K562 (cell line): ENCODE data around the gene ZFYVE16. TPM values are rescaled to one million over a fixed set of nuclear protein-coding genes. Genes with fewer than 3 reads are reported as not detected.

Experiments
- ATAC-seq: fragments of 200-7000 bp; cut with Tn5 transposase; 3 replicates; pipeline ENCODE4 v1.9.1; 2020; ENCODE audit warnings: moderate library complexity
- BruUV-seq: library from RNA; stranded (reverse); fragments of 400-500 nt; replicated peaks from 2 replicates; lab custom pipeline; 2021; lab: Mats Ljungman, UMichigan
- CTCF ChIA-PET: fragments of 300-600 bp; formaldehyde crosslinking; extraction: SDS; loops from one replicate; lab custom pipeline; 2021; ENCODE audit warnings: low intra/inter-chr PET ratio; lab: Yijun Ruan, JAX
- POLR2A ChIA-PET: fragments of 300-600, 350-650 bp; sonication (Branson Sonifier 250); formaldehyde crosslinking; extraction: SDS; loops from one replicate; lab custom pipeline; 2021; ENCODE audit warnings: antibody characterized with exemption, inconsistent platforms; lab: Yijun Ruan, JAX
- DNase-seq, 4 experiments: peaks; one replicate each; pipeline versions ENCODE4 v3.0.0 to v3.0.0-alpha.2; 2011 to 2018; ENCODE audit warnings: low spot score in 3 of 4, mixed read lengths in 3 of 4; ENCODE audit errors: extremely low read depth in 1 of 4
- FAIRE-seq: peaks from 2 replicates; lab custom pipeline; 2011; peaks lifted over from hg19 to GRCh38; lab: Jason Lieb, UNC
- H2AFZ ChIP-seq: 2 replicates; pipeline ENCODE4 v1.6.0; 2011; ENCODE audit warnings: low read depth, low read length, control low read depth, inconsistent platforms
- H3K27ac ChIP-seq: fragments of 200-600 bp; 3 replicates; pipeline ENCODE4 v1.8.0; 2011; ENCODE audit warnings: low read depth, mild to moderate bottlenecking, control low read depth, inconsistent platforms, low read length, moderate library complexity, mixed read lengths; ENCODE audit errors: extremely low read depth
- H3K27me3 ChIP-seq, 2 experiments: fragments of 300-600 bp in 1 of 2; 2 replicates in 1 of 2; 3 replicates in 1 of 2; pipeline versions ENCODE4 v1.6.0 to v1.8.0; 2011; ENCODE audit warnings: inconsistent platforms in 2 of 2, low read length in 2 of 2, mild to moderate bottlenecking in 1 of 2, mixed read lengths in 1 of 2, moderate library complexity in 1 of 2; ENCODE audit not compliant: control insufficient read depth in 2 of 2, insufficient read depth in 2 of 2
- H3K36me3 ChIP-seq: fragments of 300-600 bp; 3 replicates; pipeline ENCODE4 v1.8.0; 2011; ENCODE audit warnings: mild to moderate bottlenecking, low read length, inconsistent platforms; ENCODE audit not compliant: control insufficient read depth, insufficient read depth
- H3K4me1 ChIP-seq, 2 experiments: fragments of 200-600 bp in 1 of 2; replicated peaks in 1 of 2; 2 replicates in 1 of 2; 3 replicates in 1 of 2; pipeline versions ENCODE4 v1.5.1 to v1.8.0; 2011; ENCODE audit warnings: inconsistent platforms in 2 of 2, low read length in 2 of 2, mild to moderate bottlenecking in 1 of 2, mixed read lengths in 1 of 2, moderate library complexity in 1 of 2; ENCODE audit not compliant: control insufficient read depth in 2 of 2, insufficient read depth in 2 of 2
- H3K4me2 ChIP-seq: 2 replicates; pipeline ENCODE4 v1.6.1; 2011; ENCODE audit warnings: low read length, control low read depth, inconsistent platforms, mixed read lengths; ENCODE audit not compliant: insufficient read depth
- H3K4me3 ChIP-seq: fragments of 200-600 bp; sonication (generic), shearing (Covaris generic); 2 replicates; pipeline ENCODE4 v1.5.1; 2016; ENCODE audit warnings: control low read depth, inconsistent platforms
- H3K79me2 ChIP-seq: fragments of 200-600 bp; 3 replicates; pipeline ENCODE4 v1.8.0; 2011; ENCODE audit warnings: low read length, inconsistent platforms; ENCODE audit not compliant: control insufficient read depth, insufficient read depth
- H3K9ac ChIP-seq, 2 experiments: 2 replicates each; pipeline versions ENCODE4 v1.6.0 to v1.6.1; 2011; ENCODE audit warnings: low read depth in 2 of 2, low read length in 2 of 2, control low read depth in 1 of 2, inconsistent platforms in 1 of 2, mild to moderate bottlenecking in 1 of 2, mixed read lengths in 1 of 2; ENCODE audit not compliant: insufficient read depth in 1 of 2
- H3K9me1 ChIP-seq: one replicate; pipeline ENCODE4 v1.6.0; 2011; ENCODE audit warnings: inconsistent platforms, mild to moderate bottlenecking, low read length, moderate library complexity; ENCODE audit not compliant: control insufficient read depth, insufficient read depth
- H3K9me3 ChIP-seq: replicated peaks from 2 replicates; pipeline ENCODE4 v1.5.1; 2011; ENCODE audit warnings: low read depth, low read length, inconsistent platforms; ENCODE audit not compliant: control insufficient read depth, insufficient read depth
- H4K20me1 ChIP-seq: replicated peaks from 2 replicates; pipeline ENCODE4 v1.6.1; 2011; ENCODE audit warnings: low read length, inconsistent platforms, mixed read lengths; ENCODE audit not compliant: control insufficient read depth, insufficient read depth
- ASH1L ChIP-seq: fragments of 450-650 bp; IDR thresholded peaks from 2 replicates; pipeline ENCODE4 v1.6.1; 2018; ENCODE audit warnings: borderline replicate concordance, mild to moderate bottlenecking, low read depth; ENCODE audit not compliant: partially characterized antibody
- BACH1 ChIP-seq: fragments of 200-800 bp; sonication (Bioruptor generic); IDR thresholded peaks from 2 replicates; pipeline ENCODE4 v1.6.1; 2016; ENCODE audit warnings: missing genetic modification characterization, missing compliant biosample characterization
- BCOR ChIP-seq: fragments of 450-650 bp; IDR thresholded peaks from 2 replicates; pipeline ENCODE4 v1.6.1; 2016
- BRF2 ChIP-seq: IDR thresholded peaks from 3 replicates; pipeline ENCODE4 v1.6.1; 2011; ENCODE audit warnings: borderline replicate concordance, mild to moderate bottlenecking; ENCODE audit not compliant: insufficient read length, insufficient read depth
- CGGBP1 ChIP-seq: fragments of 250-450 bp; sonication (Bioruptor Pico); IDR thresholded peaks from 2 replicates; pipeline ENCODE4 v1.9.0; 2021; ENCODE audit warnings: mild to moderate bottlenecking
- GABPB2 ChIP-seq: fragments of 250-450 bp; sonication (Bioruptor Pico); conservative IDR thresholded peaks from 2 replicates; pipeline ENCODE4 v1.5.1; 2021; ENCODE audit warnings: mild to moderate bottlenecking
- PHB2 ChIP-seq: fragments of 450-650 bp; IDR thresholded peaks from 2 replicates; pipeline ENCODE4 v1.6.1; 2017; ENCODE audit warnings: low read depth
- ZNF184 ChIP-seq: sonication (generic); formaldehyde crosslinking; IDR thresholded peaks from 2 replicates; pipeline ENCODE4 v1.5.0; 2020; ENCODE audit warnings: missing genetic modification reagents
- ZNF583 ChIP-seq: fragments of 250-450 bp; sonication (Bioruptor Pico); IDR thresholded peaks from 2 replicates; pipeline ENCODE4 v1.4.0; 2020
- ZNF695 ChIP-seq: fragments of 450-650 bp; formaldehyde crosslinking; IDR thresholded peaks from 2 replicates; pipeline ENCODE4 v1.4.0; 2020; ENCODE audit warnings: mild to moderate bottlenecking, moderate library complexity
- WGBS: fragments of 100-300 bp; shearing (Covaris generic); methylation state at CpG from one replicate; pipeline ENCODE4 v1.1.6; 2016; ENCODE audit warnings: low coverage, mixed read lengths; ENCODE audit not compliant: insufficient coverage; ENCODE audit errors: missing lambda C conversion rate; 5-methylcytosine and 5-hydroxymethylcytosine counted together
- in situ Hi-C: fragments of 300-500 bp; cut with MboI; formaldehyde crosslinking; loops from 4 replicates; pipeline ENCODE4 v1.15.0; 2018; ENCODE audit warnings: inconsistent platforms, mixed read lengths
- intact Hi-C: fragments of 100-400 bp; cut with micrococcal nuclease; formaldehyde crosslinking; loops from 2 replicates; pipeline ENCODE4 v1.14.2; 2022
- polyA plus RNA-seq, 8 experiments: library from polyadenylated mRNA; depleted of rRNA in 4 of 8; stranded (reverse) in 5 of 8; unstranded in 3 of 8; fragments of >200 nt; fragmentation: Nextera tagmentation in 2 of 8; fragmentation: Illumina TruSeq in 1 of 8; extraction: Ambion mirVana in 2 of 8; extraction: Trizol in 1 of 8; gene quantifications; 2 replicates each; pipeline versions ENCODE4 v1.2.1 to v1.2.3, GENCODE V29; 2011 to 2014; ENCODE audit warnings: inconsistent platforms in 1 of 8, missing spikeins in 1 of 8
- total RNA-seq, 7 experiments: library from RNA; depleted of rRNA in 6 of 7; stranded (reverse); fragments of >200 nt in 6 of 7; fragmentation: Illumina TruSeq in 2 of 7; extraction: Trizol in 2 of 7; gene quantifications; 2 replicates each; pipeline versions ENCODE4 v1.2.1 to v1.2.3, GENCODE V29; 2011 to 2021; ENCODE audit warnings: low replicate concordance in 1 of 7

ZFYVE16 gene
- total and polyA plus RNA-seq, 9 of the 15 experiments (the other 6 are each of a cell fraction or from before 2014, with no cell fraction given) = 6.0 to 18.9 (median 12.5) TPM

GRCh38 chr5:80387063-80387768 is 20.6 kb upstream of the ZFYVE16 start:
- ChIA-PET POLR2A (no interaction called here), CTCF (no interaction called here)
- DNase-seq (no peak), ATAC-seq (0 out of 3 replicates have a peak, but pooled peaks have one; percentile 31), FAIRE-seq (no peak)
- TF ChIP-seq GABPB2 = no peak
- no peak for TF ChIP-seq CGGBP1 (CRISPR knock-in tag)
- 27% methylated on average over 3 of the region's 3 CpGs for WGBS
- Histone ChIP-seq H3K9me3 (no peaks in the 10 kb centered on the region), H4K20me1 (no peaks in the 10 kb centered on the region), H3K79me2 (no peaks in the 10 kb centered on the region), H3K9me1 (no peaks in the 10 kb centered on the region), H3K4me1 (peaks cover 0 to 4% of the 10 kb centered on the region in 2 experiments; a peak in 1 of 5 replicates), H3K27me3 (peaks cover 0 to 5% of the 10 kb centered on the region in 2 experiments; a peak in 1 of 5 replicates), H3K4me2 (no peak overlapping the region), H2AFZ (peak overlapping the region; percentile 42; the same call in 1 of the 2 replicates), H3K9ac (no peak overlapping the region), H3K36me3 (no peaks in the 10 kb centered on the region), H3K27ac (no peak overlapping the region), H3K4me3 (no peak overlapping the region)
- no TSS peak for BruUV-seq
- in situ Hi-C loops = no loop called here
- intact Hi-C loops = no loop called here

GRCh38 chr5:80389580-80389979 is 18.3 kb upstream of the ZFYVE16 start:
- DNase-seq (no peak), ATAC-seq (no peak), FAIRE-seq (no peak)
- H3K36me3 ChIP-seq = no peaks in the 10 kb centered on the region
- H3K27ac ChIP-seq = no peak overlapping the region
- H3K4me3 ChIP-seq = no peak overlapping the region
- peak overlapping the region; percentile 59 for H2AFZ ChIP-seq
- no peak overlapping the region for H3K4me2 ChIP-seq
- H3K27me3 ChIP-seq = no peaks in the 10 kb centered on the region
- H3K4me1 ChIP-seq = peaks cover 0 to 4% of the 10 kb centered on the region in 2 experiments; a peak in 1 of 5 replicates
- H3K79me2 ChIP-seq = no peaks in the 10 kb centered on the region
- in situ Hi-C loops = no loop called here
- 22% methylated on average over 9 of the region's 9 CpGs for WGBS
- no peaks in the 10 kb centered on the region for H3K9me3 ChIP-seq
- ChIA-PET CTCF (no interaction called here), POLR2A (interaction anchor here (0.6 kb wide), 1 partner anchor 173 kb away, joined by 3 read pairs; no protein-coding TSS in a partner anchor)
- BruUV-seq = no TSS peak
- intact Hi-C loops = no loop called here
- H4K20me1 ChIP-seq = no peaks in the 10 kb centered on the region
- no peaks in the 10 kb centered on the region for H3K9me1 ChIP-seq
- TF ChIP-seq ZNF695 (CRISPR knock-in tag) (no peak), PHB2 (no peak), BCOR (no peak), BRF2 (no peak), BACH1 (tag) (no peak), ZNF184 (CRISPR knock-in tag) (no peak), ZNF583 (no peak), ASH1L (no peak)
- H3K9ac ChIP-seq = peak overlapping the region in 1 of 2 experiments; percentile 58; a peak in 1 of 4 replicates
